Stimulated activated CD4-positive, alpha-beta T cell treated with anti-CD3 and anti-CD28 coated beads, Interleukin-12 subunit alpha, Interleukin-12 subunit beta, amount 100 ng/mL, for 24 hours (primary cell): Measurements from ENCODE around the gene ATP9B.
"Not testable (repeated sequence)": the region's sequence is repeated elsewhere in the genome, so short reads cannot be mapped to it uniquely, and the experiment has no call there.

Source experiments
- DNase-seq, 2 experiments: peaks; one replicate each; pipeline ENCODE4 v3.0.0-alpha.2; 2020; ENCODE audit warnings: low read depth in 2 of 2

The ATP9B gene

GRCh38 chr18:79355433-79356335, 286.5 kb downstream of the ATP9B start:
- DNase-seq, result no peak

GRCh38 chr18:79356435-79356834, 287.2 kb downstream of the ATP9B start:
- DNase-seq, result no peak

GRCh38 chr18:79360933-79361332, 291.7 kb downstream of the ATP9B start:
- DNase-seq, result no peak

DNA sequence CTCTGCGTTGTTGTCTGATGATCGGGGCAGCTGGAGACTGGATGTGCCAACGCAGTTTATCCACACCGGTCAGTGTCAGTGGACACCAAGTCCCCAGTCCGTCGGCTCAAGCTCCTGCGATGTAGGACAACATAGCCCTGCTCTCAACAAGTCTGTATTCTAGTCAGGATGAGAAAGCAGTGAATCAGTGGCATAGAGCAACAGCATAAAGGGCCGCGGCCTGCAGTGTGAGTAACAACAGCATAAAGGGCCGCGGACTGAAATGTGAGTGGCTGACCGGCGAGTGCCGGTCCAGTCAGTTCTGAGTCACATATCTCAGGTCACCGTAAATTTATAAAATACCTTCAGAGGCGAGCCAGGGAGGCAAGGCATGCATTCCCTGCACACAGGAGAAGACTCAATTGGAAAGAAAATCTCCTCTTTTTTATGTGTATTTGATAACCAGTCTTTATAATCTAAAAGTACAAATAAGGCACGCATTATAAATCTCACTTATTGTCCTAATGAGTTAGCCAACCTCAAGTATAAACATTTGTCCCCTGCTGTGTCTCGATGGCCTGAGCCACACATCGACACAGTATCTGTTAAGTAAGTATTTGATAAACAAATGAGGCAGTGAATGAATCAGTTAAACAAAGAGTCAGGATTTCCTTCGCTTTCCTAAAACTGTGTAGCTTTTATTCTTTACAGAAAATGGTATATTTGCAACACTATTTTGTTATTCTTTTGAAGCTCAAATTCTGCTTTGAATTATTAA, 292.8 kb downstream of the ATP9B start:
- DNase-seq, result no peak

- DNase-seq, result no peak
Observed at GRCh38 chr18:79365701-79366100, 296.5 kb downstream of the ATP9B start.

DNA sequence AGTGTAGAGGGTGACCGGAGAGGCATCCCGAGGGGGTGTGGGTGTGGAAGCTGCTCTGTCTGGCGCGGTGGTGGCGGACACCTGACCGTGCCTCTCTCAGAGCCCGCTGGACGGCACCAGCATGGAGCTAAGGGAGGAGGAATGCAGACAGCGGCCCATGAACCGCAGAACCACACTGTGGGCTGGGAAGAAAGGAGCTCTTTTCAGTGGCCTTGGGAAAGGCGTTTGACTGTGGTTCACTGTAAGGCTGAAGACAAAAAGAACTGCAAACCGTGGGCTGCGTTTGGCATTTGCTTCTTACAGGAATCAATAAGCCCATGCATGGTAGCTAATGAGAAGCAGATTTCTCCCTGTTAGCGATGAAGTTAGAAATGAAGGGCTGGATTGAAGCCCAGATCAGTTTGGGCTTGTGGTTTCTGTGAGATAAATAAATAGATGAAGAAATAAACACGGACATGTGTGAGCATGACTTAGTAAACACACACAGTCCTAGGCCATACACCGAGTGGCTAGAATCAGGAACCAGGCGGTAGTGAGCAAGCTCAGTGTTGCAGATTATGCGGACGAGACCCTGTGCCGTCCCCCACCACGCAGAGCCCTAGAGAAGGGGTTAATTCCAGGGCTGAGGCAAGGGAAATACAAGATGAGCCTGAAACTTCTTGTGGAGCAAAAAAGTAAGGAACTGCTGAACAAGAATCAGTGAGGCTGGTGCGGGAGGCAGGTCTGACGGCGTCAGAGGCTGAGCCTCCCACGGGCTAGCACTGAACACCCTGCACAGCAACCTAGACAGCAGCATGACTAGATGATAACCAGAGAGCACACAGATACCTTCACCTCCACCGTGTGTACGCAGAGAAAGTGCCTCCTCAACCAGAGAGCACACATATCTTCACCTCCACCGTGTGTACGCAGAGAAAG, 297.2 kb downstream of the ATP9B start:
- DNase-seq, result no peak

DNA sequence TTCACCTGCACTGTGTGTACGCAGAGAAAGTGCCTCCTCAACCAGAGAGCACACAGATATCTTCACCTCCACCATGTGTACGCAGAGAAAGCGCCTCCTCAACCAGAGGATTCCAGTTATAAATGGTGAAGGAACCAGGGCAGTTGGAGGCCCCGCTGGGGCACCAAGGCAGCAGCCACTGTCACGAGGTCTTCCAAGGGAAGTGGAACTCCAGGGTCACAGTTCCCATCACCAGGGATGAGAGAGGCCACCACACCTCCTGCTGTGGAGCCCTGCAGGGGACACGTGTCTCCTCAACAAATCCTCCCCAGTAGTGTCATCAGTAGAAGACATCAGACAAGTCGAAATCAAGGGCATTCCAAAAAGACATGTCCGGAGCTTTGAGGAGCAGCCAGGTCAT, 298.3 kb downstream of the ATP9B start:
- DNase-seq, result no peak

DNA sequence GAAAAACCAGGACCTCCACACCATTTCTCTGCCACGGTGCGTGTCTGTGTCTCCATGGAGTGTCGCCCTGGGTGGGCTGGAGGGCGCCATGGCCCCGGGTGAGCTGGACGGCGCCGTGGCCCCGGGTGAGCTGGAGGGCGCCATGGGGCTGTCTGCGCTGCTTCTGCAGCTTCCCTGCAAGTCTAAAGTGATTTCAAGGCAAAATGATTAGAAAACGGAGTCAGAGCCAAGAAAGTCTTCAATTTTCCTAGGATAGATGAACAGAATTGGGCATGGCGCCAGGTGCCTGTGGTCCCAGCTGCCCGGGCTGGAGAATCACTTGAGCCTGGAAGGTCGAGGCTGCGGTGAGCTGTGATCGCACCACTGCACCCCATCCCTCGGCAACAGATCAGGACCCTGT, 298.8 kb downstream of the ATP9B start:
- no peak for DNase-seq

GRCh38 chr18:79368681-79369080, 299.5 kb downstream of the ATP9B start:
- DNase-seq, result no peak

GRCh38 chr18:79371561-79372121, 302.4 kb downstream of the ATP9B start:
- no peak for DNase-seq

DNA sequence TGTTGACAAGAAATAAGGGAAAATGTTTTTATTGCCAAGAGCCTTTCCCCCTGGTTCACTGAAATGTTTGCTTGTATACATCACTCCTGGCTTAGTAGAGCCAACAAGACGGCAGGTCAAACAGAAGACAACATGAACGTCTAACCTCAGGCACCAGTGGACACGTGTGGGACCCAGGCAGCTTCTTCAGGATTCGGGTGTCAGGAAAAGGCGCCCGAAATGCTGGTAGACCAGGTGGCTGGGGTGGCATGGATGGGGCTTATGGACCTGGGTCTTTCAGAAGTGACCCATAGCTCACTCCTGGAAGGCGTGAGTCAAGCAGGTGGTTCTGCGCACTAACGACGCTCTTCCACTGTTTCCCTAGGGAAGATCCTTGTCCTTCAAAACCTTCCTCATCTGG, 303.3 kb downstream of the ATP9B start:
- DNase-seq, result no peak

GRCh38 chr18:79372991-79373390, 303.8 kb downstream of the ATP9B start:
- DNase-seq, result no peak

GRCh38 chr18:79373736-79374135, 304.5 kb downstream of the ATP9B start:
- no peak for DNase-seq

- DNase-seq, result no peak
Observed at GRCh38 chr18:79374408-79375171, 305.4 kb downstream of the ATP9B start.

- DNase-seq, result no peak
Observed at GRCh38 chr18:79375441-79376154, 306.4 kb downstream of the ATP9B start.

- not testable (repeated sequence) for DNase-seq
Observed at GRCh38 chr18:79376661-79377060, 307.5 kb downstream of the ATP9B start.

- no peak for DNase-seq
Observed at GRCh38 chr18:79377187-79377891, 308.1 kb downstream of the ATP9B start.

- peak; percentile 66 to 78 for DNase-seq
Observed at GRCh38 chr18:79378536-79379250, 309.5 kb downstream of the ATP9B start.
